ENCODE data around the gene DEFB131A.
"Not testable (repeated sequence)": the region's sequence is repeated elsewhere in the genome, so short reads cannot be mapped to it uniquely, and the experiment has no call there.

Gene DEFB131A

GRCh38 chr4:9444114-9444513, at the start of gene DEFB131A:
Gene DEFB131A (plus strand): TSS chr4:9444414. CDS start chr4:9444534, 120 bp downstream.
- DNase-seq (ENCODE audit: low read depth in 1 of 2, low spot score in 1 of 2), result not testable (repeated sequence)

- DNase-seq (ENCODE audit: low read depth in 1 of 2, low spot score in 1 of 2), result not testable (repeated sequence)
Measured at GRCh38 chr4:9405774-9406173, 38.4 kb upstream of the DEFB131A start.

GRCh38 chr4:9406491-9406890, 37.7 kb upstream of the DEFB131A start:
- DNase-seq (ENCODE audit: low read depth in 1 of 2, low spot score in 1 of 2), result not testable (repeated sequence)

- DNase-seq (ENCODE audit: low read depth in 1 of 2, low spot score in 1 of 2), result no peak
Measured at GRCh38 chr4:9409793-9410192, 34.4 kb upstream of the DEFB131A start.

GRCh38 chr4:9421884-9422455, 22.2 kb upstream of the DEFB131A start:
- not testable (repeated sequence) for DNase-seq (ENCODE audit: low read depth in 1 of 2, low spot score in 1 of 2)

- not testable (repeated sequence) for DNase-seq (ENCODE audit: low read depth in 1 of 2, low spot score in 1 of 2)
Measured at GRCh38 chr4:9425916-9426315, 18.3 kb upstream of the DEFB131A start.

GRCh38 chr4:9430061-9430460, 14.2 kb upstream of the DEFB131A start:
- not testable (repeated sequence) for DNase-seq (ENCODE audit: low read depth in 1 of 2, low spot score in 1 of 2)

GRCh38 chr4:9433320-9433719, 10.9 kb upstream of the DEFB131A start:
- not testable (repeated sequence) for DNase-seq (ENCODE audit: low read depth in 1 of 2, low spot score in 1 of 2)

- not testable (repeated sequence) for DNase-seq (ENCODE audit: low read depth in 1 of 2, low spot score in 1 of 2)
Measured at GRCh38 chr4:9436728-9437127, 7.5 kb upstream of the DEFB131A start.

- DNase-seq (ENCODE audit: low read depth in 1 of 2, low spot score in 1 of 2), result not testable (repeated sequence)
Measured at GRCh38 chr4:9442355-9442754, 1.9 kb upstream of the DEFB131A start.

GRCh38 chr4:9444681-9445080, 467 bp downstream of the DEFB131A start:
- DNase-seq (ENCODE audit: low read depth in 1 of 2, low spot score in 1 of 2), result not testable (repeated sequence)

- not testable (repeated sequence) for DNase-seq (ENCODE audit: low read depth in 1 of 2, low spot score in 1 of 2)
Measured at GRCh38 chr4:9452251-9452650, 8.0 kb downstream of the DEFB131A start.

GRCh38 chr4:9454284-9454683, 10.1 kb downstream of the DEFB131A start:
- not testable (repeated sequence) for DNase-seq (ENCODE audit: low read depth in 1 of 2, low spot score in 1 of 2)

- DNase-seq (ENCODE audit: low read depth in 1 of 2, low spot score in 1 of 2), result not testable (repeated sequence)
Measured at GRCh38 chr4:9455046-9455445, 10.8 kb downstream of the DEFB131A start.

GRCh38 chr4:9479466-9479865, 35.3 kb downstream of the DEFB131A start:
- DNase-seq (ENCODE audit: low read depth in 1 of 2, low spot score in 1 of 2), result not testable (repeated sequence)

- DNase-seq (ENCODE audit: low read depth in 1 of 2, low spot score in 1 of 2), result not testable (repeated sequence)
Measured at GRCh38 chr4:9480066-9480465, 35.9 kb downstream of the DEFB131A start.

GRCh38 chr4:9482871-9483270, 38.7 kb downstream of the DEFB131A start:
- DNase-seq (ENCODE audit: low read depth in 1 of 2, low spot score in 1 of 2), result not testable (repeated sequence)

- DNase-seq (ENCODE audit: low read depth in 1 of 2, low spot score in 1 of 2), result not testable (repeated sequence)
Measured at GRCh38 chr4:9483682-9484081, 39.5 kb downstream of the DEFB131A start.

- DNase-seq (ENCODE audit: low read depth in 1 of 2, low spot score in 1 of 2), result not testable (repeated sequence)
Measured at GRCh38 chr4:9486880-9487279, 42.7 kb downstream of the DEFB131A start.

- not testable (repeated sequence) for DNase-seq (ENCODE audit: low read depth in 1 of 2, low spot score in 1 of 2)
Measured at GRCh38 chr4:9488796-9489195, 44.6 kb downstream of the DEFB131A start.

GRCh38 chr4:9490496-9490895, 46.3 kb downstream of the DEFB131A start:
- DNase-seq (ENCODE audit: low read depth in 1 of 2, low spot score in 1 of 2), result not testable (repeated sequence)

- not testable (repeated sequence) for DNase-seq (ENCODE audit: low read depth in 1 of 2, low spot score in 1 of 2)
Measured at GRCh38 chr4:9490986-9491385, 46.8 kb downstream of the DEFB131A start.

GRCh38 chr4:9493589-9493988, 49.4 kb downstream of the DEFB131A start:
- not testable (repeated sequence) for DNase-seq (ENCODE audit: low read depth in 1 of 2, low spot score in 1 of 2)
